Measurements from ENCODE around the gene MERTK.
"Not testable (repeated sequence)": the region's sequence is repeated elsewhere in the genome, so short reads cannot be mapped to it uniquely, and the experiment has no call there.

Gene MERTK

GRCh38 chr2:112018846-112019245, 120.4 kb downstream of the MERTK start:
- no peak for DNase-seq

GRCh38 chr2:112019569-112019982, 121.2 kb downstream of the MERTK start:
- no peak for DNase-seq

- no peak for DNase-seq
These were observed 122.2 kb downstream of the MERTK start for GRCh38 chr2:112020561-112020960.

- DNase-seq: no peak
These were observed 122.9 kb downstream of the MERTK start for GRCh38 chr2:112021290-112021689.

GRCh38 chr2:112021781-112022231, 123.4 kb downstream of the MERTK start:
- peak; percentile 46 for DNase-seq

GRCh38 chr2:112023707-112024106, 125.3 kb downstream of the MERTK start:
- DNase-seq: no peak

- no peak for DNase-seq
These were observed 125.8 kb downstream of the MERTK start for GRCh38 chr2:112024231-112024630.

GRCh38 chr2:112024896-112025491, 126.6 kb downstream of the MERTK start:
- no peak for DNase-seq

- no peak for DNase-seq
These were observed 128.1 kb downstream of the MERTK start for GRCh38 chr2:112026509-112026908.

GRCh38 chr2:112027767-112028166, 129.4 kb downstream of the MERTK start:
- DNase-seq: no peak

GRCh38 chr2:112029164-112029563, 130.8 kb downstream of the MERTK start:
- DNase-seq: no peak

GRCh38 chr2:112031473-112032223, 133.2 kb downstream of the MERTK start:
- DNase-seq: peak; percentile 5

GRCh38 chr2:112032224-112032586, 133.8 kb downstream of the MERTK start:
- DNase-seq: peak; percentile 15

GRCh38 chr2:112032689-112033465, 134.5 kb downstream of the MERTK start:
- DNase-seq: peak; percentile 76

GRCh38 chr2:112033600-112033999, 135.2 kb downstream of the MERTK start:
- peak; percentile 17 for DNase-seq

GRCh38 chr2:112034924-112035323, 136.5 kb downstream of the MERTK start:
- no peak for DNase-seq

- DNase-seq: no peak
These were observed 137.4 kb downstream of the MERTK start for GRCh38 chr2:112035786-112036185.

GRCh38 chr2:112039556-112039955, 141.1 kb downstream of the MERTK start:
- not testable (repeated sequence) for DNase-seq

- not testable (repeated sequence) for DNase-seq
These were observed 141.7 kb downstream of the MERTK start for GRCh38 chr2:112040066-112040465.

- DNase-seq: not testable (repeated sequence)
These were observed 143.1 kb downstream of the MERTK start for GRCh38 chr2:112041460-112041859.

- DNase-seq: no peak
These were observed 147.1 kb downstream of the MERTK start for GRCh38 chr2:112045446-112046014.

GRCh38 chr2:112046231-112046630, 147.8 kb downstream of the MERTK start:
- no peak for DNase-seq

Measured in fibroblast of skin of abdomen (primary cell).